ENCODE data around the gene BLVRB. TPM values are rescaled to one million over a fixed set of nuclear protein-coding genes. Genes with fewer than 3 reads are reported as not detected.
"Not testable (repeated sequence)": the region's sequence is repeated elsewhere in the genome, so short reads cannot be mapped to it uniquely, and the experiment has no call there.

BLVRB gene
- total RNA-seq, 1 experiment from 2014 or later: 10.2 TPM

DNA sequence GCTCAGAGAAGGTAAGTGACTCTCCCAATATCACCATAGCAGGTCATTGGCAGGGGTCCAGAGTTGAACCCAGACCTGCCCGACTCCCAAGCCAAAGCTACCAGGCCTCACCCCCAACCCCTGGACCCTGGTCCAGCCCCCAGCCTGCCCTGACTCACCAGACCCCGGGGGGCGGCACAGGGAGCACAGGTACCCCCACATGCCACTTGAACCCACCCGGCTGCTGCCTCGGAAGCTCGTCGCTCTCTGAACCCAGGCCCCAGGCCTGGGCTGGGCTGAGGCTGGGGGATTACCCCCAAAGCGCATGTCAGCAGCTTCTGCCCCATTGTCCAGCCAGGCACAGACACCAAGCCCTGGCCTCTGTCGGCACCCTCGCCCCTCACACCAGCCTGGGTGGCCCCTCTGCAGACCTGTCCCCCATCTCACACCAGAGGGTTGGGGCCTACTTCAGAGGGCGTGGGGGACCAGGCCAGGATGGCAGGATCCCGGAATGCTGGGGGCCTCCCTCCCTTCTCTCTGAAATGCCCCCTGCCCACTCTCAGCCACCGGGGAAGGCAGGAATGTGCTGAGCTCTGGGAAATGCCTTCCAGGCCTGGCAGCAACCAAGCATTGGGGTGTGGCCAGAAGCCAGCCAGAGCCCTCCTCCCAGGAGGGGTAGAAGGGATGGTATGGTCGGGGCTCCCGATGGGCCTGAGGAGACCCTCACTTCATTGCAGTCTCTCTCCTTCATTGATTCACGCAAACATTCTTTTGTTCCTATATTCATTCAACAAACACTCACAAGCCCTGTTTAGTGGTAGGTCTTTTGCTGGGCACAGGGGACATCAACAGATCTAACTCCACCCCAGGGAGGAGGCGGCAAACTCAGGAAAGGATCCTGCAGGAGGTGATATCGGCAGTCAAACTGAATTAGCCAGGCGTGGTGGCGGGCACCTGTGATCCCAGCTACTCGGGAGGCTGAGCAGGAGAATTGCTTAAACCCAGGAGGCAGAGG lies 50.7 kb downstream of the BLVRB start:
- Histone ChIP-seq H3K36me3 (ENCODE audit: insufficient read depth, low read length) (no peaks in the 10 kb centered on the region), H3K79me2 (ENCODE audit: low read length) (no peaks in the 10 kb centered on the region), H3K27me3 (ENCODE audit: low read length) (no peaks in the 10 kb centered on the region), H4K20me1 (ENCODE audit: insufficient read depth, low read depth, low read length) (no peaks in the 10 kb centered on the region), H3K9me2 (replicated peaks; ENCODE audit: insufficient read depth, low read length) (no peaks in the 10 kb centered on the region), H3K4me1 (ENCODE audit: low read length) (peaks cover 2% of the 10 kb centered on the region), H3K9ac (ENCODE audit: low read length) (no peak overlapping the region), H3K4me2 (ENCODE audit: low read depth, low read length, poor library complexity, severe bottlenecking) (no peak overlapping the region), H3K27ac (ENCODE audit: low read length) (no peak overlapping the region), H3K4me3 (ENCODE audit: low read length) (no peak overlapping the region), H2AFZ (ENCODE audit: low read length) (no peak overlapping the region), H3K9me3 (ENCODE audit: low read length) (no peaks in the 10 kb centered on the region)
- DNase-seq: no peak

DNA sequence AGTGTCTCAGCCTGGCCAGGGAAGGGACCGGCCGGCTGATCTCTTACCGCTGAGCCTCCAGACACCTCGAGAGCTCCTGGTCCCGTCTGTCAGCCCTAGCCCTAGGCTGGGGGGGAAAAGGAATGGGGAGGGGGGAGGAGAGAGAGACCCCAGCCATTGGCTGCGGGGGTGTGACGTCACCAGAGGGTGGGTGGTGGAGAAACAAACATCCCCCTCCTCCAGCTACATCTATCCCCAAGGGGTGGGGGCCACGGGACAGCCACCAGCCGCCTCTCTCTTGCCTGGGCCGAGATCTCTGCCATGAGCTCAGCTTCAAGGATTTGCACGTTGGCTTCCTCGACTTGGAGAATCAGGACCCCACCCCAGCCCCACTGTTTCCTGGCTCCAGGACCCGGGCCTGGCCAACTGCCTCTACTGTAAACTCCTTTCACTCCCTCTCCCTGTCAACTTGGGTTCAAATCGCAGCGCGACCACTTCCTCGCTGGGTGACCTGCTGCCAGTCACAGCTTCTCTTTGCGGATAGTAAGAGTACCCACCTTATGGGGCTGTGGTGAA lies 52.2 kb downstream of the BLVRB start, which contains the start of gene PRX:
PRX (minus strand) TSS at position 88 of the 555 bp plus-strand sequence. CDS start 5,446 bp downstream, outside the sequence.
- no peak within 1 kb of the TSS for H3K27ac ChIP-seq (ENCODE audit: low read length)
- no peak within 1 kb of the TSS for H3K4me3 ChIP-seq (ENCODE audit: low read length)
- H3K9me3 ChIP-seq (ENCODE audit: low read length): no peaks in the 10 kb centered on the region
- no peaks in the 10 kb centered on the region for H3K9me2 ChIP-seq (replicated peaks; ENCODE audit: insufficient read depth, low read length)
- H3K4me2 ChIP-seq (ENCODE audit: low read depth, low read length, poor library complexity, severe bottlenecking): no peak within 1 kb of the TSS
- peaks cover 4% of the 10 kb centered on the region for H3K4me1 ChIP-seq (ENCODE audit: low read length)
- no peaks in the 10 kb centered on the region for H3K27me3 ChIP-seq (ENCODE audit: low read length)
- H4K20me1 ChIP-seq (ENCODE audit: insufficient read depth, low read depth, low read length): no peaks in the 10 kb centered on the region
- H3K36me3 ChIP-seq (ENCODE audit: insufficient read depth, low read length): no peaks in the 10 kb centered on the region
- H3K79me2 ChIP-seq (ENCODE audit: low read length): no peaks in the 10 kb centered on the region
- no peak for DNase-seq
- H2AFZ ChIP-seq (ENCODE audit: low read length): no peak within 1 kb of the TSS
- no peak within 1 kb of the TSS for H3K9ac ChIP-seq (ENCODE audit: low read length)

DNA sequence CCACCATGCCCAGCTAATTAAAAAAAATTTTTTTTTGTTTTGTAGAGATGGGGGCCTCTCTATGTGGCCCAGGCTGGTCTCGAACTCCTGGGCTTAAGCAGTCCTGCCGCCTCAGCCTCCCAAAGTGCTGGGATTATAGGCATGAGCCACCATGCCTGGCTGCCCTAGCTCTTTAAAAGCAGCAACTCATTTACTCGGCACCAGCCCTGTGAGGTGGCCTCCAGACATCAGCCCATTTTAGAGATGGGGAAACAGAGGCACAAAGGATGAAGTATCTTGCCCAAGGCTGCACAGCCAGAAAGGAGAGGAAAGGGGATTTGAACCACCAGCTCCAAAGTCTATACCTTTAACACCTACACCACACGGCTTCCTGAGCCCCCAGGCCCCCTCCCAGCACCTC lies 52.7 kb downstream of the BLVRB start:
- Histone ChIP-seq H3K4me1 (ENCODE audit: low read length) (peaks cover 4% of the 10 kb centered on the region), H3K4me3 (ENCODE audit: low read length) (no peak overlapping the region), H3K79me2 (ENCODE audit: low read length) (no peaks in the 10 kb centered on the region), H3K9ac (ENCODE audit: low read length) (no peak overlapping the region), H3K9me2 (replicated peaks; ENCODE audit: insufficient read depth, low read length) (no peaks in the 10 kb centered on the region), H3K9me3 (ENCODE audit: low read length) (no peaks in the 10 kb centered on the region), H2AFZ (ENCODE audit: low read length) (no peak overlapping the region), H3K36me3 (ENCODE audit: insufficient read depth, low read length) (no peaks in the 10 kb centered on the region), H3K27me3 (ENCODE audit: low read length) (no peaks in the 10 kb centered on the region), H3K4me2 (ENCODE audit: low read depth, low read length, poor library complexity, severe bottlenecking) (no peak overlapping the region), H3K27ac (ENCODE audit: low read length) (no peak overlapping the region), H4K20me1 (ENCODE audit: insufficient read depth, low read depth, low read length) (no peaks in the 10 kb centered on the region)
- no peak for DNase-seq

DNA sequence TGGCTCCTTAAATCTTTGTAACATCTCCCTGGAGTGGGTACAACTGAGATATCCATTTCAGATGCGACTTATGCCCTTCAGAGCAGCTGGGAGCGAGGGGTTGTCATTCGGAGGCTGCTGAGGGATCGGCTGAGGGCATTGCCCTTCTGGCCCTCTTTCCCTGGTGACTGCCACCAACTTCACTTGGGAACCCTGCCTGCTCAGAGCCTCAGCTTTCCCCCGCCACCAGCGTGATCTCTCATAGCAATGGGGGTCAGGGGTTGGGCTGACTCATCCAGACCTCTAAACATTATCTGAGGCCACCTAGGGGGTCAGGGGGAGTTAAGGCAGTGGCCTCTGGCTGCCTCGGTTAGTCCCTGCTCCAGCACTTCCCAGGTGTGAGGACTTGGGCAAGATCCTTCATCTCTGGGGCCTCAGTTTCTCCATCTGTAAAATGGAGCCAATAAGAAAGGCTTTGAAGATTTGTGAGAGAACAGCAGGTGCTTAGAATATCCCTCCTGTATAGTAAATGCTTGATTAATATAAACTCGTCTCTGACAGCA lies 53.5 kb downstream of the BLVRB start:
- no peaks in the 10 kb centered on the region for H3K9me3 ChIP-seq (ENCODE audit: low read length)
- no peak overlapping the region for H3K4me3 ChIP-seq (ENCODE audit: low read length)
- no peaks in the 10 kb centered on the region for H4K20me1 ChIP-seq (ENCODE audit: insufficient read depth, low read depth, low read length)
- no peak overlapping the region for H3K27ac ChIP-seq (ENCODE audit: low read length)
- H3K4me2 ChIP-seq (ENCODE audit: low read depth, low read length, poor library complexity, severe bottlenecking): no peak overlapping the region
- no peaks in the 10 kb centered on the region for H3K9me2 ChIP-seq (replicated peaks; ENCODE audit: insufficient read depth, low read length)
- DNase-seq: no peak
- H3K36me3 ChIP-seq (ENCODE audit: insufficient read depth, low read length): no peaks in the 10 kb centered on the region
- no peak overlapping the region for H2AFZ ChIP-seq (ENCODE audit: low read length)
- no peaks in the 10 kb centered on the region for H3K79me2 ChIP-seq (ENCODE audit: low read length)
- peaks cover 4% of the 10 kb centered on the region for H3K4me1 ChIP-seq (ENCODE audit: low read length)
- H3K9ac ChIP-seq (ENCODE audit: low read length): no peak overlapping the region
- H3K27me3 ChIP-seq (ENCODE audit: low read length): no peaks in the 10 kb centered on the region

GRCh38 chr19:40411125-40411842 lies 54.3 kb downstream of the BLVRB start:
- no peaks in the 10 kb centered on the region for H3K79me2 ChIP-seq (ENCODE audit: low read length)
- H3K27me3 ChIP-seq (ENCODE audit: low read length): no peaks in the 10 kb centered on the region
- no peak overlapping the region for H3K4me3 ChIP-seq (ENCODE audit: low read length)
- no peak overlapping the region for H2AFZ ChIP-seq (ENCODE audit: low read length)
- no peaks in the 10 kb centered on the region for H3K36me3 ChIP-seq (ENCODE audit: insufficient read depth, low read length)
- no peak overlapping the region for H3K4me2 ChIP-seq (ENCODE audit: low read depth, low read length, poor library complexity, severe bottlenecking)
- peaks cover 4% of the 10 kb centered on the region for H3K4me1 ChIP-seq (ENCODE audit: low read length)
- DNase-seq: no peak
- no peaks in the 10 kb centered on the region for H4K20me1 ChIP-seq (ENCODE audit: insufficient read depth, low read depth, low read length)
- H3K9me3 ChIP-seq (ENCODE audit: low read length): no peaks in the 10 kb centered on the region
- H3K27ac ChIP-seq (ENCODE audit: low read length): no peak overlapping the region
- no peaks in the 10 kb centered on the region for H3K9me2 ChIP-seq (replicated peaks; ENCODE audit: insufficient read depth, low read length)
- H3K9ac ChIP-seq (ENCODE audit: low read length): no peak overlapping the region

DNA sequence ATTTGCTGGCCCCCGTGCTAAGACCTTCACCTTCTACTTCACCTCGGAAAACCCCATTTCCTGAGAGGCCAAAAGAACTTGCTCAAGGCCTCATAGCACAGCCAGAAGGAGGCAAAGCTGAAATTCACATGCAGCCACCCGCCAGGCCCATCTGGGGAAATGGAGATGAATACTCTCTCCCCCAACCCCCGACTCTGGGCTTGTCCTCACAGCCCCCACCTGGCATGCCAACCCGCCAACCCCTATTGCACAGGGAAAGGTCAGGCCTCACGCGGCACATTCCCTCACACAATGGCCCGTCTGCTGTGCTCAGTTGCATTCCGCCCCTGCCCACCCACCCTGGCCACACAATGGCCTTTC lies 55.5 kb downstream of the BLVRB start:
- no peaks in the 10 kb centered on the region for H3K36me3 ChIP-seq (ENCODE audit: insufficient read depth, low read length)
- H3K4me2 ChIP-seq (ENCODE audit: low read depth, low read length, poor library complexity, severe bottlenecking): no peak overlapping the region
- H3K9ac ChIP-seq (ENCODE audit: low read length): no peak overlapping the region
- H3K4me3 ChIP-seq (ENCODE audit: low read length): no peak overlapping the region
- H3K27me3 ChIP-seq (ENCODE audit: low read length): no peaks in the 10 kb centered on the region
- no peaks in the 10 kb centered on the region for H3K79me2 ChIP-seq (ENCODE audit: low read length)
- no peak overlapping the region for H2AFZ ChIP-seq (ENCODE audit: low read length)
- no peaks in the 10 kb centered on the region for H3K9me2 ChIP-seq (replicated peaks; ENCODE audit: insufficient read depth, low read length)
- H3K4me1 ChIP-seq (ENCODE audit: low read length): peaks cover 4% of the 10 kb centered on the region
- no peak overlapping the region for H3K27ac ChIP-seq (ENCODE audit: low read length)
- no peak for DNase-seq
- H4K20me1 ChIP-seq (ENCODE audit: insufficient read depth, low read depth, low read length): no peaks in the 10 kb centered on the region
- H3K9me3 ChIP-seq (ENCODE audit: low read length): no peaks in the 10 kb centered on the region

- DNase-seq; H3K79me2 ChIP-seq (ENCODE audit: low read length); H3K27ac ChIP-seq (ENCODE audit: low read length); H3K4me1 ChIP-seq (ENCODE audit: low read length); H3K27me3 ChIP-seq (ENCODE audit: low read length); H3K4me2 ChIP-seq (ENCODE audit: low read depth, low read length, poor library complexity, severe bottlenecking); H3K4me3 ChIP-seq (ENCODE audit: low read length); H2AFZ ChIP-seq (ENCODE audit: low read length); H3K9ac ChIP-seq (ENCODE audit: low read length); H3K9me3 ChIP-seq (ENCODE audit: low read length); H3K36me3 ChIP-seq (ENCODE audit: insufficient read depth, low read length); H4K20me1 ChIP-seq (ENCODE audit: insufficient read depth, low read depth, low read length); H3K9me2 ChIP-seq (replicated peaks; ENCODE audit: insufficient read depth, low read length): not testable (repeated sequence)
Measured at GRCh38 chr19:40408598-40408925, 57.0 kb downstream of the BLVRB start.

All from Karpas-422 (cell line).